Measurements from ENCODE around the gene SLC37A4.
A peak's percentile ranks its signal among the peaks of the same experiment; 100 is the strongest.
"Not testable (repeated sequence)": the region's sequence is repeated elsewhere in the genome, so short reads cannot be mapped to it uniquely, and the experiment has no call there.

Gene SLC37A4

GRCh38 chr11:119016216-119017009 is 14.3 kb downstream of the SLC37A4 start:
- DNase-seq: no peak

DNA sequence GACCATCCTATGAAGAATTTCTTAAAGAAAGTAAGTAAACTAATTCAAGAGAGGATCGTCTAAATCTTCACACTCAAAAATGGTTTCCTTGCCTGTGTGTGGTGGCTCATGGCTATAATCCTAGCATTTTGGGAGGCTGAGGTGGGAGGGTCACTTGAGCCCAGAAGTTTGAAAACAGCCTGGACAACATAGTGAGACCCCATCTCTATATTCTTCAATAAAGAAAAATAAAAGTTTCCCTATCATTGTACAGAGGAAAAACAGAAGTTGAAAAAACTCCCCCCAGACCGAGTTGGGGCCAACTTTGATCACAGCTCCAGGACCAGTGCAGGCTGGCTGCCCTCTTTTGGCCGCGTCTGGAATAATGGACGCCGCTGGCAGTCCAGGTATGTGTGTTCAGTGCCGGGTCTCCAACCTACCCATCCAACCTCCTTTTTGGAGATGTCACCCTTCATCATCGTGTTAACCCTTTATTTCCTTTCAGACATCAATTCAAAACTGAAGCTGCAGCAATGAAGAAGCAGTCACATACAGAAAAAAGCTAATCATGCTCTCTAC is 15.5 kb downstream of the SLC37A4 start:
- no peak for DNase-seq

DNA sequence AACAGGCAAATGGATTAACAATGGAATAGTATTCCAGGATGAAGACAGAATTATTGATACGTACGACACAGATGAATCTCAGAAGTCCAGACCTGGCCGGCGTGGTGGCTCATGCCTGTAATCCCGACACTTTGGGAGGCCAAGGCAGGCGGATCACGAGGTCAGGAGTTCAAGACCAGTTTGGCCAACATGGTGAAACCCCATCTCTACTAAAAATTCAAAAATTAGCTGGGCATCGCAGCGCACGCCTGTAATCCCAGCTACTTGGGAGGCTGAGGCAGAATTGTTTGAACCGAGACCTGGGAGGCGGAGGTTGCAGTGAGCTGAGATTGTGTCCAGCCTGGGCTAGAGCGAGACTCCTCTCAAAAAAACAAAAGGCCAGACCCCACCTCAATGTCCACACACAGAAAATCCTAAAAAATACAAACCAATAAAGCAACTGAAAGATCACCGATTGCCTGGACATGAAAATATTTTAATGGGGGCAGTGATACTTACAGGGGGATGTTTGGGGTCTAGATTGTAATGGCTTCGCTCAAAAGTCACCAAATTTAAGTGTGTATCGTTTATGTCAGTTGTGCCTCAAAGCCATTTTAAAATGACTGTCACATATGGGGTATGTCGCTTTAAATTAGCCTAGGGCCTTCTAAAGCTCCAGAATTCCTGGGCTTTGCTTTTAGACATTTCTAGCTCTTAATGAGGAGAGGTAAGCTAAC is 16.3 kb downstream of the SLC37A4 start:
- no peak for DNase-seq

DNA sequence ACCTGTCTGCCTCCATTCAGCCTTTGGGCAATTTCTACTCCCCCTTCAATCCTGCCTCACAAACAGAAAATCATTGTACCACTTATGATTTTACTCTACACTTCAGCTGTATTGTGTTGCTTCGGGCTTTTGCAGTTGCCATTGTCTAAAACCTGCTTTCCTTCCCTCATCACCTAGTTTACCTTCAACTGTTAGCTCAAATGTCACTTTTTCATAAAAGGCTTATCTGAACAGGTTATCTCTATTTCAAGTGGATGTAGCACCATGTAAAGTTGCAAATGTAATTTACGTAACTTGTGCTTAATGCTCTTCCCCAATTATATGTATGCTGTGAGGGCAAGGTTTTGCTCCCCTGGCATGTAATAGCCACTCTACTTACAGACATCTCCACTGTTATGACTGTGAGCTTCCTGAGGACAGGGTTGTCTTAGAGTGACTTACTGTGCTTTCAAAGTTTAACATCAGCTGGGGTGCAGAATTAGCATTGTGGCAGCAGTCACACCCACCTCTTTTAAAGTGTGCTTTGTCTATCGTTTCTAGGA is 18.0 kb downstream of the SLC37A4 start:
- DNase-seq: no peak

DNA sequence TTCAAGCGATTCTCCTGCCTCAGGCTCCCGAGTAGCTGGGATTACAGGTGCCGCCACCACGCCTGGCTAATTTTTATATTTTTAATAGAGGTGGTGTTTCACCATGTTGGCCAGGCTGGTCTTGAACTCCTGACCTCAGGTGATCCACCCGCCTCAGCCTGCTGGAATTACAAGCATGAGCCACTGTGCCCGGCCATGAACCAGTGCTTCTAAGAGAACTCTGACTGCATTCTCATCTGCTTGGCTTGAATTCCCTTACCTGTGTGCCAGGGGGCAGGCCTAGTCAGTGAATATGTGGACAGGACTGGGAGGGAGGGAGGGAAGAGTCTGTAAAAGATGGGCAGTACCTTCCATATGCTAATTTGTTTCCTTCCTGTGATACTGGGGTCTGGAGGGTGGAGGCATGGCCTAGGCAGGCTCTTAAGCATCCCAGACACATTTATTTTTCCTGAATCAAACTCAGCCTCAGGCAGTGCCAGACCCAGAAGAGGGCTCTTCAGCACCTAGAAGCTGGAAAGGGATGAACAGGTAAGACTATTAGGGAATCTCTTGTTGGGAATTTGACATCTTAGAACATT is 19.1 kb downstream of the SLC37A4 start:
- no peak for DNase-seq

DNA sequence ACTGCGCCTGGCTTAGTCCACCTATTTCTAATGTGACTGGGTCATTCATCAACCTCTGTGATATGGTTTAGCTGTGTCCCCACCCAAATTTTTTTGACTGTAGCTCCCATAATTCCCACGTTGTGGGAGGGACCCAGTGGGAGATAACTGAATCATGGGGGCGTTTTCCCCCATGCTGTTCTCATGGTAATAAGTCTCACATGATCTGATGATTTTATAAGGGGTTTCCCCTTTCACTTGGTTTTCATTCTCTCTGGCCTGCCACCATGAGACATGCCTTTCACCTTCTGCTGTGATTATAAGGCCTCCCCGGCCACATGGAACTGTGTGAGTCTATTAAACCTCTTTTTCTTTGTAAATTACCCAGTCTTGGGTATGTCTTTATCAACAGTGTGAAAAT is 24.0 kb downstream of the SLC37A4 start:
- no peak for DNase-seq

- no peak for DNase-seq
Observed at GRCh38 chr11:119000906-119001305, 29.8 kb downstream of the SLC37A4 start.

- DNase-seq: no peak
Observed at GRCh38 chr11:118998822-118999221, 31.9 kb downstream of the SLC37A4 start.

GRCh38 chr11:118998388-118998717 is 32.3 kb downstream of the SLC37A4 start:
- DNase-seq: no peak

GRCh38 chr11:118997627-118998387 is 32.9 kb downstream of the SLC37A4 start, which contains the start of gene CENATAC:
Gene CENATAC, plus strand, starts transcription at chr11:118998138. Its CDS starts 60 bp downstream, at chr11:118998198.
- peak; percentile 95 for DNase-seq

DNA sequence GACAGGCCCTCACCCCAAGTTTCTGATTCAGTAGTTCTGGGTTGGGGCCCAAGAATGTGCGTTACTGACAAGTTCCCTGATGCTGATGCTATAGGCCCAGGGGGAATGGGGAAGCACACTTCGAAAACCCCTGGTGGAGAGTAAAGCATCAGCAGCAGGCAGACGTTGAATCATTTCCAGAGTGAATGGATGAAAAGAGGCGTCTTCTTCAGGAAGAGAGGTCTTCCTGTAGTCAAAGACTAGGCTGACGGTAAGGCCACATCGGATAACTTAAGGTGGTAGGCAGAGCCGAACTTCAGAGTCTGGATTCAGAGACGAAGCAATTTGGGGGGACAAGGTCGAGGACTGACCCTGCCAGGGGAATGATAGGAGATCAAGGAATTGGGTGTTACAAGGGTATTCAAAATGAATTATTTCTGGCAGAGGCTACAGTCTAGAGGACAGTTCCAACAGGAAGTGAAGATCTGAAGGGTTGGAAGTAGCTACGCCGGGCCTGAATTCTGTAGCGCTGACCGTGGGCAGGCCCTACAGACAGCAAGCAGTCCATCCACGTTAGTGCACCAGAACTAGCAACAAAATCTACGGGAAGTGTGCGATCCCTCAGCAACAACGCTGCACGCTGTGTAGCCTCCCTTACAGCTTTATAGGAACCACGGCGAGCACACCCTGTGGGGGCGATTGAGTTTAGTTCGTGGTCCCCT is 33.6 kb downstream of the SLC37A4 start:
- peak; percentile 8 to 37 for DNase-seq

DNA sequence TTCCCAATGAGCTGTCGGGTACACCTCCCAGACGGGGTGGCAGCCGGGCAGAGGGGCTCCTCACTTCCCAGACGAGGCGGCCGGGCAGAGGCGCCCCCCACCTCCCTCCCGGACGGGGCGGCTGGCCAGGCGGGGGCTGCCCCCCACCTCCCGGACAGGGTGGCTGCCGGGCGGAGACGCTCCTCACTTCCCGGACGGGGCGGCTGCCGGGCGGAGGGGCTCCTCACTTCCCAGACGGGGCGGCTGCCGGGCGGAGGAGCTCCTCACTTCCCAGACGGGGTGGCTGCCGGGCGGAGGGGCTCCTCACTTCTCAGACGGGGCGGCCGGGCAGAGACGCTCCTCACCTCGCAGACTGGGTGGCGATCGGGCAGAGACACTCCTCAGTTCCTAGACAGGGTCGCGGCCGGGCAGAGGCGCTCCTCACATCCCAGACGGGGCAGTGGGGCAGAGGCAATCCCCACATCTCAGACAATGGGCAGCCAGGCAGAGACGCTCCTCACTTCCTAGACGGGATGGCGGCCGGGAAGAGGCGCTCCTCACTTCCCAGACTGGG is 39.1 kb downstream of the SLC37A4 start:
- DNase-seq: not testable (repeated sequence)

DNA sequence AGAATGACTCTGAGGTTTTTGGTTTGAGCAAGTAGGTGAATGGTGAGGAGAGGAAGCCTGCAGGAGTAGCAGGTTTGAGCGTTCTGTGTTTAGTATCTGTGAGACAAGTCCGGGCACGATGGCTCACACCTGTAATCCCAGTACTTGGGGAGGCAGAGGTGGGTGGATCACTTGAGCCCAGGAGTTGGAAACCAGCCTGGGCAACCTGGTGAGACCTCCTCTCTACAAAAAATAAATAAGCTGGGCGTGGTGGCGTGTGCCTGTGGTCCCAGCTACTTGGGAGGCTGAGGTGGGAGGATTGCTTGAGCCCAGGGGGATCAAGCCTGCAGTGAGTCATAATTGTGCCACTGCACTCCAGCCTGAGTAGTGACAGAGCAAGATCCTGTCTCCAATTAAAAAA is 42.4 kb downstream of the SLC37A4 start:
- no peak for DNase-seq

- DNase-seq: no peak
Observed at GRCh38 chr11:118984825-118985224, 45.9 kb downstream of the SLC37A4 start.

- not testable (repeated sequence) for DNase-seq
Observed at GRCh38 chr11:118984337-118984736, 46.3 kb downstream of the SLC37A4 start.

DNA sequence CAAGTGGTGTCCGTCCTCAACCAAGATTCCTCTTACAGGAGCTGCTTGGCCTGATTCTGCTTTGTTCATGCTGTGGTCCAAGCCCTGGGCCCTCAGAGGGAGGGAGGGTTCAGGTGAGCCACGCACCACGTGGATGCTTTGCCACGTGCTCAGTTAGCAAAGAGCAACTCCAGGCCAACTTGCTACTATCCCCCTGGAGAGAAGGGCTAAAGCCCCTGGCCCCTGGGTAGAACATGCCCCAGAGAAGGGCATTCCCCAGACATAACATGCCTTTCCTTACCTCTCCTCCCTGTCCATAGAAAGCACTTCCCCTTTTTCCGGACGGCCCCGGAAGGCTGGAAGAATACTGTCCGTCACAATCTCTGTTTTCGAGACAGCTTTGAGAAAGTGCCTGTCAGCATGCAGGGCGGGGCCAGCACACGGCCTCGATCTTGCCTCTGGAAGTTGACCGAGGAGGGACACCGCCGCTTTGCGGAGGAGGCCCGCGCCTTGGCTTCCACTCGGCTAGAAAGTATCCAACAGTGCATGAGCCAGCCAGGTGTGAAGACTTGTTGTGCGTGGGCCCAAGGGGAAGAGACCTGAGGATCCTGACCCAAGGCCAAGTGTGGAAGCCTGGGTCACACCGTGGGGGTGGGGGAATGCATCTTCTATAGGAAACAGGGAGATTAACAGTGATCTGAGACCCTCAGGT is 50.3 kb downstream of the SLC37A4 start:
- DNase-seq: no peak

GRCh38 chr11:118979434-118979833 is 51.2 kb downstream of the SLC37A4 start:
- no peak for DNase-seq

GRCh38 chr11:118975771-118976709 is 54.6 kb downstream of the SLC37A4 start:
- DNase-seq: no peak
